Naive thymus-derived CD8-positive, alpha-beta T cell (primary cell): ENCODE results near the gene IFNLR1. TPM values are rescaled to one million over a fixed set of nuclear protein-coding genes. Genes with fewer than 3 reads are reported as not detected.

ENCODE experiments used
- ATAC-seq, 2 donors: fragments of 150-1000 bp; cut with Tn5 transposase in 1 of 2; sonication (Bioruptor Pico), chemical (Tn5 transposase) in 1 of 2; 1 replicate in 1 of 2; 2 replicates in 1 of 2; pipeline ENCODE4 v1.10.0; 2021; ENCODE audit warnings: mild to moderate bottlenecking in 2 of 2, moderate library complexity in 2 of 2
- POLR2A ChIA-PET: fragments of 350-600 bp; sonication (Branson Sonifier 250); formaldehyde crosslinking; loops from one replicate; lab custom pipeline; 2021; ENCODE audit warnings: antibody characterized with exemption; lab: Charles Lee
- DNase-seq, 10 donors: peaks; one replicate each; pipeline versions ENCODE4 v3.0.0 to v3.0.0-alpha.2; 2020 to 2022
- H3K27ac Mint-ChIP-seq, 10 donors: one replicate each; pipeline ENCODE4 v1.8.0; 2020 to 2022; ENCODE audit warnings: mild to moderate bottlenecking in 10 of 10, mixed read lengths in 10 of 10, moderate library complexity in 4 of 10, inconsistent platforms in 1 of 10
- H3K27me3 Mint-ChIP-seq, 5 donors: one replicate each; pipeline ENCODE4 v1.8.0; 2021 to 2022; ENCODE audit warnings: mixed read lengths in 5 of 5
- H3K36me3 Mint-ChIP-seq, 3 donors: one replicate each; pipeline ENCODE4 v1.8.0; 2020 to 2022; ENCODE audit warnings: mixed read lengths in 3 of 3, mild to moderate bottlenecking in 2 of 3, inconsistent platforms in 1 of 3
- H3K4me1 Mint-ChIP-seq, 4 donors: one replicate each; pipeline ENCODE4 v1.8.0; 2021 to 2022; ENCODE audit warnings: mixed read lengths in 4 of 4
- H3K4me3 Mint-ChIP-seq, 10 donors: one replicate each; pipeline ENCODE4 v1.8.0; 2020 to 2022; ENCODE audit warnings: mild to moderate bottlenecking in 10 of 10, mixed read lengths in 10 of 10, moderate library complexity in 6 of 10, inconsistent platforms in 1 of 10
- H3K9me3 Mint-ChIP-seq, 9 donors: one replicate each; pipeline ENCODE4 v1.8.0; 2020 to 2022; ENCODE audit warnings: mixed read lengths in 9 of 9, mild to moderate bottlenecking in 3 of 9, inconsistent platforms in 1 of 9, moderate library complexity in 1 of 9
- polyA plus RNA-seq, 3 donors: library from polyadenylated mRNA; unstranded; fragments of 300-500 nt; fragmentation: Illumina TruSeq; gene quantifications; one replicate each; pipeline ENCODE4 v1.2.3, GENCODE V29; 2021
- total RNA-seq, 8 experiments: library from RNA in 2 of 8; stranded (reverse) in 2 of 8; gene quantifications; one replicate each; pipeline ENCODE4 v1.2.3 and lab custom pipeline; 2021 to 2026

The IFNLR1 gene
- total and polyA plus RNA-seq, 5 experiments from 2014 or later, result 0.77 to 5.5 (median 2.2) TPM

- Mint-ChIP-seq H3K27ac (no peak overlapping the region), H3K4me1 (peaks cover 0 to 2% (median 0%) of the 10 kb centered on the region in 4 donors), H3K36me3 (peaks cover 9 to 26% (median 17%) of the 10 kb centered on the region in 3 donors), H3K9me3 (no peaks in the 10 kb centered on the region), H3K27me3 (peaks cover 0 to 2% (median 0%) of the 10 kb centered on the region in 5 donors), H3K4me3 (no peak overlapping the region)
- POLR2A ChIA-PET, result no interaction called here
- DNase-seq (no peak), ATAC-seq (no peak)
These were observed 18.8 kb downstream of the IFNLR1 start for GRCh38 chr1:24168245-24168644.

- Mint-ChIP-seq H3K27me3 (peaks cover 0 to 2% (median 0%) of the 10 kb centered on the region in 5 donors), H3K27ac (no peak overlapping the region), H3K36me3 (peaks cover 9 to 27% (median 12%) of the 10 kb centered on the region in 3 donors), H3K4me1 (peaks cover 0 to 5% (median under 1%) of the 10 kb centered on the region in 4 donors), H3K9me3 (no peaks in the 10 kb centered on the region), H3K4me3 (no peak overlapping the region)
- POLR2A ChIA-PET, result no interaction called here
- DNase-seq, result no peak
- ATAC-seq, result no peak
These were observed 20.1 kb downstream of the IFNLR1 start for GRCh38 chr1:24167008-24167407.

GRCh38 chr1:24165500-24165899 lies 21.6 kb downstream of the IFNLR1 start:
- no peak for DNase-seq
- ATAC-seq, result no peak
- Mint-ChIP-seq H3K36me3 (peaks cover 9 to 32% (median 12%) of the 10 kb centered on the region in 3 donors), H3K27me3 (peaks cover 0 to 2% (median 0%) of the 10 kb centered on the region in 5 donors), H3K9me3 (no peaks in the 10 kb centered on the region), H3K4me3 (no peak overlapping the region), H3K4me1 (peaks cover 0 to 5% (median under 1%) of the 10 kb centered on the region in 4 donors), H3K27ac (no peak overlapping the region)
- POLR2A ChIA-PET, result no interaction called here

- peaks cover 0 to 2% (median 0%) of the 10 kb centered on the region in 5 donors for H3K27me3 Mint-ChIP-seq
- peaks cover 9 to 40% (median 14%) of the 10 kb centered on the region in 3 donors for H3K36me3 Mint-ChIP-seq
- peaks cover 0 to 5% (median under 1%) of the 10 kb centered on the region in 4 donors for H3K4me1 Mint-ChIP-seq
- POLR2A ChIA-PET, result no interaction called here
- no peak overlapping the region for H3K27ac Mint-ChIP-seq
- no peaks in the 10 kb centered on the region for H3K9me3 Mint-ChIP-seq
- DNase-seq, result no peak
- ATAC-seq, result no peak
- no peak overlapping the region for H3K4me3 Mint-ChIP-seq
These were observed 23.1 kb downstream of the IFNLR1 start for GRCh38 chr1:24164004-24164403.

- H3K36me3 Mint-ChIP-seq, result peaks cover 9 to 49% (median 9%) of the 10 kb centered on the region in 3 donors
- H3K4me3 Mint-ChIP-seq, result no peak overlapping the region
- H3K27ac Mint-ChIP-seq, result peak overlapping the region in 3 of 10 donors; percentile 46 to 65 (median 48)
- ATAC-seq, result no peak
- no peaks in the 10 kb centered on the region for H3K9me3 Mint-ChIP-seq
- no peak for DNase-seq
- peaks cover 0 to 5% (median under 1%) of the 10 kb centered on the region in 4 donors for H3K4me1 Mint-ChIP-seq
- POLR2A ChIA-PET, result no interaction called here
- H3K27me3 Mint-ChIP-seq, result peaks cover 0 to 2% (median 0%) of the 10 kb centered on the region in 5 donors
These were observed 24.9 kb downstream of the IFNLR1 start for GRCh38 chr1:24162201-24162600.

GRCh38 chr1:24161270-24161669 lies 25.8 kb downstream of the IFNLR1 start:
- Mint-ChIP-seq H3K9me3 (no peaks in the 10 kb centered on the region), H3K4me3 (no peak overlapping the region), H3K4me1 (peaks cover 0 to 5% (median under 1%) of the 10 kb centered on the region in 4 donors), H3K27me3 (peaks cover 0 to 2% (median 0%) of the 10 kb centered on the region in 5 donors), H3K36me3 (peaks cover 9 to 45% (median 9%) of the 10 kb centered on the region in 3 donors), H3K27ac (peak overlapping the region in 1 of 10 donors; percentile 43)
- POLR2A ChIA-PET, result no interaction called here
- ATAC-seq (no peak), DNase-seq (no peak)

- DNase-seq, result no peak
- Mint-ChIP-seq H3K36me3 (peaks cover 0 to 36% (median 6%) of the 10 kb centered on the region in 3 donors), H3K4me1 (peaks cover 0 to 5% (median under 1%) of the 10 kb centered on the region in 4 donors), H3K27ac (peak overlapping the region in 1 of 10 donors; percentile 53), H3K4me3 (no peak overlapping the region), H3K9me3 (no peaks in the 10 kb centered on the region), H3K27me3 (no peaks in the 10 kb centered on the region)
- no peak for ATAC-seq
- POLR2A ChIA-PET, result no interaction called here
These were observed 27.7 kb downstream of the IFNLR1 start for GRCh38 chr1:24159366-24159765.

- DNase-seq (no peak), ATAC-seq (no peak)
- no peaks in the 10 kb centered on the region for H3K9me3 Mint-ChIP-seq
- H3K27me3 Mint-ChIP-seq, result peaks cover 0 to 8% (median 3%) of the 10 kb centered on the region in 5 donors
- peaks cover 0 to 34% (median 6%) of the 10 kb centered on the region in 3 donors for H3K36me3 Mint-ChIP-seq
- H3K27ac Mint-ChIP-seq, result no peak overlapping the region
- H3K4me1 Mint-ChIP-seq, result peaks cover 0 to 3% (median under 1%) of the 10 kb centered on the region in 4 donors
- no peak overlapping the region for H3K4me3 Mint-ChIP-seq
- POLR2A ChIA-PET, result no interaction called here
These were observed 29.1 kb downstream of the IFNLR1 start for GRCh38 chr1:24157918-24158481.

GRCh38 chr1:24156542-24157260 lies 30.4 kb downstream of the IFNLR1 start:
- POLR2A ChIA-PET, result no interaction called here
- no peak for DNase-seq
- ATAC-seq, result no peak

GRCh38 chr1:24155011-24155782 lies 31.9 kb downstream of the IFNLR1 start:
- POLR2A ChIA-PET, result no interaction called here
- ATAC-seq (no peak), DNase-seq (no peak)
- Mint-ChIP-seq H3K27ac (no peak overlapping the region), H3K27me3 (peaks cover 9 to 36% (median 15%) of the 10 kb centered on the region in 5 donors), H3K9me3 (no peaks in the 10 kb centered on the region), H3K4me1 (peaks cover 6 to 13% (median 10%) of the 10 kb centered on the region in 4 donors), H3K36me3 (peaks cover 0 to 28% (median 6%) of the 10 kb centered on the region in 3 donors), H3K4me3 (no peak overlapping the region)

More at GRCh38 chr1:24156542-24157260, 30.4 kb downstream of the IFNLR1 start:
- Mint-ChIP-seq H3K4me3 (no peak overlapping the region), H3K4me1 (no peaks in the 10 kb centered on the region), H3K9me3 (no peaks in the 10 kb centered on the region), H3K27me3 (peaks cover 1 to 21% (median 7%) of the 10 kb centered on the region in 5 donors), H3K27ac (no peak overlapping the region), H3K36me3 (peaks cover 0 to 33% (median 6%) of the 10 kb centered on the region in 3 donors)

GRCh38 chr1:24154215-24154614 lies 32.9 kb downstream of the IFNLR1 start:
- no peak overlapping the region for H3K4me3 Mint-ChIP-seq
- DNase-seq (no peak), ATAC-seq (no peak)
- POLR2A ChIA-PET, result no interaction called here
- no peak overlapping the region for H3K27ac Mint-ChIP-seq
- H3K27me3 Mint-ChIP-seq, result peaks cover 9 to 46% (median 21%) of the 10 kb centered on the region in 5 donors
- peaks cover 8 to 19% (median 12%) of the 10 kb centered on the region in 4 donors for H3K4me1 Mint-ChIP-seq
- H3K36me3 Mint-ChIP-seq, result peaks cover 0 to 22% (median 5%) of the 10 kb centered on the region in 3 donors
- no peaks in the 10 kb centered on the region for H3K9me3 Mint-ChIP-seq
